ENCODE data around the gene DOCK11. TPM values are rescaled to one million over a fixed set of nuclear protein-coding genes. Genes with fewer than 3 reads are reported as not detected.

Gene DOCK11
- total RNA-seq, 1 donor from 2014 or later = 66.7 TPM

GRCh38 chrX:118526149-118526548 is 30.5 kb downstream of the DOCK11 start:
- intact Hi-C loops (cut with micrococcal nuclease) = no loop called here

GRCh38 chrX:118528071-118528737 is 32.6 kb downstream of the DOCK11 start:
- intact Hi-C loops (cut with micrococcal nuclease) = loop anchor here (1.0 kb wide), 2 partner anchors 8 to 32 kb away; no protein-coding TSS in a partner anchor

- intact Hi-C loops (cut with micrococcal nuclease) = loop anchor here (10.0 kb wide), 1 partner anchor 186 kb away; the partner anchor contains the start of gene WDR44
Observed at GRCh38 chrX:118530219-118530911, 34.8 kb downstream of the DOCK11 start.

DNA sequence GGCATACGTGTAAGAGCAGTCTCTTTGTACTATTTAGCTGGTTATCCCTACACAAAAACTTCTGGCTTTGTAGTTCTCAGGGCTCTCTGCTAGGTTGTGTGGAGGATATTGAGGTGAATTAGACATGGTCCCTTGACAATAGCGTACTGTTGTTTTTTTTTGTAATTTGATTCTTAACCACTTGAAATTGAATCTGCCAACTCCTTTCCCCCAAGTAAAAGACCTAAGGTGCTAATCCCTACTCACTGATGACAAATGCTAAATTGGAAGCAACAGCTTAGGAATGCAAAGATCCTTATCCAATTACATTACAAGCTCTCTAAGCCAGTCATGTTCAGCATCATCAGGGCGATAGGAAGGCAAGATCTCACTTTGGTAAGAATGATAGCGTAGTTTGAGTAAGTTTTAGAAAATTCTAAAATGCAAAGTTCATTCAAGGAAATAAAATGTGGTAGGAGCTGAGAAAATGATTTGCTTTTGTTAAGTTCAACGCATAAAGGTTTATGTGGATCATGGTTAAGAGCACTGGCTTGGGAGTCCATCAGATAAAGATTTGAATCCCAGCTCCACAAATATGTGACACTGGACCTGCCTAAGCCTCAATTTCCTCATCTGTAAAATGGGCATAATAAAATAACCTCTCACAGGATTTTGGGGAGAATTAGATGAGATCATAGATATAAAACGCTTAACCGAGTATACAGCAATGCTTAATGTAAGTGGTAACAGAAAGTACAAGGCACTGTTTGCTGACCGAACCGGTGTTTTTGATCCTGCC is 39.3 kb downstream of the DOCK11 start:
- intact Hi-C loops (cut with micrococcal nuclease) = loop anchor here (5.0 to 10.0 kb wide), 2 partner anchors 37 to 190 kb away; partner anchors contain the start of gene WDR44

- intact Hi-C loops (cut with micrococcal nuclease) = loop anchor here (1.0 to 10.0 kb wide), 4 partner anchors 8 to 191 kb away; partner anchors contain the start of gene WDR44
Observed at GRCh38 chrX:118536204-118536603, 40.6 kb downstream of the DOCK11 start.

- intact Hi-C loops (cut with micrococcal nuclease) = loop anchor here (1.0 to 10.0 kb wide), 4 partner anchors 9 to 192 kb away; partner anchors contain the start of gene WDR44
Observed at GRCh38 chrX:118536687-118537461, 41.3 kb downstream of the DOCK11 start.

GRCh38 chrX:118538386-118538785 is 42.8 kb downstream of the DOCK11 start:
- intact Hi-C loops (cut with micrococcal nuclease) = loop anchor here (5.0 to 10.0 kb wide), 2 partner anchors 34 to 194 kb away; partner anchors contain the start of gene WDR44

GRCh38 chrX:118540342-118540741 is 44.7 kb downstream of the DOCK11 start:
- intact Hi-C loops (cut with micrococcal nuclease) = no loop called here

DNA sequence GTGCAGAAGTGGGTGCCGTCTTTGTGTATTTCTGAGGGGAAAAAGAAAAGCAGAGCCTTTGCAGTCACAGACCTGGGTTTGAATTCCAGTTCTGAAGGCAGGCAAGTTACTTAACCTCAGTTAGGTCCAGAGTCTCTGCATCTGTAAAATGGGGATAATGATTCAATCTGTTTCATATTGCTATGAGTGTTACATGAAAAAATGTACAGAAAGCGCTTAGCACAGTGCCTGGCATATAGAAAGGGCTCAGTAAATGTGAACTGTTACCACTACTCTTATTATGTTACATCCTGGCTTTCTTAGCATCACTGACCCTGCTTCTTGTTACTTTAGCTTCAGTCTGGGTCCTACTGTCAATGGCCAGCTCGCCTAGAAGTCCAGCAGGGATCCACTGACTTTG is 45.9 kb downstream of the DOCK11 start:
- intact Hi-C loops (cut with micrococcal nuclease) = no loop called here

DNA sequence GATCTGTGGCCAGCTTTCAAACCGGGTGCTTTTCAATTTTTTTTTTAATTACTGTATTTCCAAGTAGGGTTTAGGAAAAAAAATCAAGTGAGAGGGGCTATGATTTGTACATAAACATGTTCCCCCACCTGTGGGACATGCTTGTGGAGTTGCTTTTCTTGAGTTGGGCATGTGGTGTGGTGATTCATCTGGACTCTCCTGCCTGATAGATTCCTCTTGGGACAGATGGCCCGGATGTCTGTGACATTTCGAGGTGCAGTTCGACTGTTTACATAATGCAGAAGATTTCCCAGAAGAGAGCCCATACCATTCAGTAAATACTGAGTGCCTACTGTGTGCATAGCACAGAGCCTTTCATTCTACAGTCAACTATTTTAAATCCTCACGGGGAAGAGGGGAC is 49.9 kb downstream of the DOCK11 start:
- intact Hi-C loops (cut with micrococcal nuclease) = no loop called here

- intact Hi-C loops (cut with micrococcal nuclease) = no loop called here
Observed at GRCh38 chrX:118548841-118549240, 53.2 kb downstream of the DOCK11 start.

DNA sequence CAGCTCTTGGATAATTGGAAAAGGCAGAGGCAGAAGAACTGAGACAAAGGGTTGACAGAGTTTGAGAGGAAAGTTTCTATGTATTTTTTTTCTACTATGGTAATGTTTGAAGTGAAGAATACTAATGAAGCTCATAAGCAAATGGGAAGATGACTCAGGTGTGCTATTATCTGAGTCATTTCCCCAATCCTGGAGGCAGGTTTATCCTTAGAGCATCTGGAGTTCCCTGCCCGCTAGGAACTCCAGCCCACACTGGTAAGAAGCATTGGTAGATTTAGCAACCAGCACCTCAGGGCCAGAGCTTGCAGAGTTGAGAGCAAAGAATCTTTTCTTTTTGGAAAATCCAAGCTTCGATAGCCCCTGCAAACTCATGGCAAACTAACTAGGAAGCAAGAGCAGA is 55.2 kb downstream of the DOCK11 start:
- intact Hi-C loops (cut with micrococcal nuclease) = no loop called here

GRCh38 chrX:118551426-118551825 is 55.8 kb downstream of the DOCK11 start:
- intact Hi-C loops (cut with micrococcal nuclease) = no loop called here

GRCh38 chrX:118552121-118552900 is 56.7 kb downstream of the DOCK11 start:
- intact Hi-C loops (cut with micrococcal nuclease) = no loop called here

DNA sequence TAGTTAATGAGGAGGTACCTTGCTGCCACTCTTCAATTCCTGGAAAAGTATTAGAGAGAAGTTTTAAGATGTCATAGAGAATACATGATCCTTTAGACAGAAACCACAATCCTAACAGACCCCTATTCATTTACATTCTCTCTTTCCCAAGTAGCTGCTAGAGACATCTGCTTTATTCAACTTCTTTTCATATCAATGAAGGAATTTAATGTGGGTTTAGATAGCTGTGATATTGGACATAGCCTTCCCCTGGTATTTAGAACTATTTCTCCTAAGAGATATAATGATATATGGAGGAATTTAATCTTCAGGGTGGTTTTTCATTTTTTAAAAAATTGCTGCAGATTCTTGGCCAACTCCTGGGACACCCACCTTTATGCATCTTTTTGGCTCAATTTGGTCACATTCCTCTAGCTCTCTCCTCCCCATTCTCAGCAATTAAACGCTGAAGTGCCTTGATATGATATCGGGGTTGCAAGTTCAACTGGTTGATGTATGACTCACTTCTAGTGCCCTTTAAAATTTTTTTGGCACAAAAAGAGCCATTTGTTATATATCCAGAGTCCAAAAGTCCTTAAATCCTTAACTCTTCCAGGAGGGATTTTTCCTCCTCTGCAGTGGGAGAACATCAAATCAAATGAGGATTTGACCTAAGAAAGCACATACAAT is 57.6 kb downstream of the DOCK11 start:
- intact Hi-C loops (cut with micrococcal nuclease) = no loop called here

GRCh38 chrX:118554511-118554910 is 58.9 kb downstream of the DOCK11 start:
- intact Hi-C loops (cut with micrococcal nuclease) = no loop called here

DNA sequence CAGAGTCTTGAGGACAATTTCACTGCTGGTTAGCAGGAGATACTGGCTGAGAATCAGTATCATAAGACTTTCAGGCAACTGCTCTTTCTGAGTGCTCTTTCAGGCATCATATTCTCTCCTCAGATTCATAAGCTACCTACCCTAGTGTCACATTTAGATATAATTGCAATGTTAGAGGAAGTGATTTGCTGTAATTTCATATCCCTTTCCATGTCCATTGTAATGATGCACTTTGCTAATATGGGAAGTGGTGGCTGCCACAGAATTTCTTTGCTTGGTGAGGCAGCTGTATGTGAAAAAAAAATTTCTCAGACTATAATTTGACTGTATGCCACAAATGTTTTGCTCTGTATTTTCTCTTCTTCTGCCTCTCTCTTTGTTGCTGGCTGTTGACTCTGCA is 63.3 kb downstream of the DOCK11 start:
- intact Hi-C loops (cut with micrococcal nuclease) = no loop called here

GRCh38 chrX:118560489-118560888 is 64.9 kb downstream of the DOCK11 start:
- intact Hi-C loops (cut with micrococcal nuclease) = no loop called here

DNA sequence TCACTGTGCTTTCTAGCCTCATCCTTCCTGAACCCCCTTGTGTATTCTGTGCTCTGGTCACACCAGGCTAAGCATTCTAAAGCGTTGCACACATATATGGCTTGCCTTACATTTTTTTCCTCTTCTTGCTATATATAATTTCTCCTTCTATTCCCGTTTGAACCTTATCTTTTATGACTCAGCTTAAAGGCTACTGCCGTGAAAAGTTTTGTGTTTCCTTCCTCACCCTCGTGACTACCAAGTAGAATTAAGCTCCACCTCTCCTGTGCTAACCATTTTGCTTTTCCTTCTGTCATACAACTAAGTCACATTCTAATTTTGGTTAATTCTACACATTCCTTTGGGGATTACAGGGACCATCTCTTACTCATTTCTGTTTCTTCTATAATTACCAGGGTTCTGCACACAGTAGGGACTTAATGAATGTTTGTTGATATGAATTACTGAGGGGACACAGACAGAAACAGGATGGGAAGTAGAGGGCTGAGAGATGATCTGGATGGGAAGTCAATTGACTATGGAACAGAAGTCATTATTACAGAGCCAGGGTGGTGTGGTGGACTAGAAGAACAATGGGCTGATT is 67.1 kb downstream of the DOCK11 start:
- intact Hi-C loops (cut with micrococcal nuclease) = no loop called here
